IMR-90 (cell line): ENCODE results near the gene OGFR. TPM values are rescaled to one million over a fixed set of nuclear protein-coding genes. Genes with fewer than 3 reads are reported as not detected.

Experiments used
- ATAC-seq: fragments of 200-7000 bp; cut with Tn5 transposase; 2 replicates; pipeline ENCODE4 v1.9.1; 2020; ENCODE audit warnings: low read depth, mild to moderate bottlenecking, moderate library complexity
- BruUV-seq: library from RNA; stranded (reverse); fragments of 400-500 nt; replicated peaks from 2 replicates; lab custom pipeline; 2021; lab: Mats Ljungman, UMichigan
- CTCF ChIA-PET: fragments of 300-600 bp; formaldehyde crosslinking; extraction: SDS; loops from one replicate; lab custom pipeline; 2021; ENCODE audit warnings: antibody characterized with exemption; lab: Yijun Ruan, JAX
- POLR2A ChIA-PET: fragments of 300-600 bp; sonication (Branson Sonifier 250); formaldehyde crosslinking; loops from one replicate; lab custom pipeline; 2022; ENCODE audit warnings: antibody characterized with exemption; ENCODE audit not compliant: unreplicated experiment; lab: Charles Lee
- DNase-seq: peaks from one replicate; pipeline ENCODE4 v3.0.0; 2013
- H2AFZ ChIP-seq: replicated peaks from 2 replicates; pipeline ENCODE3; 2013; ENCODE audit warnings: low read length, mild to moderate bottlenecking; ENCODE audit not compliant: poor library complexity
- H2AK5ac ChIP-seq: 2 replicates; pipeline ENCODE4 v1.6.1; 2013; ENCODE audit warnings: low read depth, low read length, inconsistent platforms
- H2AK9ac ChIP-seq: replicated peaks from 2 replicates; pipeline ENCODE3; 2013; ENCODE audit warnings: mild to moderate bottlenecking, low read depth, low read length, moderate library complexity; ENCODE audit not compliant: poor library complexity
- H2BK120ac ChIP-seq: 2 replicates; pipeline ENCODE4 v1.6.1; 2013; ENCODE audit warnings: low read depth, low read length, inconsistent platforms
- H2BK15ac ChIP-seq: 3 replicates; pipeline ENCODE4 v1.6.1; 2013; ENCODE audit warnings: low read depth, low read length, inconsistent platforms
- H2BK20ac ChIP-seq: 2 replicates; pipeline ENCODE4 v1.6.1; 2013; ENCODE audit warnings: low read depth, mild to moderate bottlenecking, inconsistent platforms, low read length, moderate library complexity
- H2BK5ac ChIP-seq: 2 replicates; pipeline ENCODE4 v1.6.1; 2013; ENCODE audit warnings: mild to moderate bottlenecking, low read depth, low read length, inconsistent platforms; ENCODE audit not compliant: poor library complexity, severe bottlenecking
- H3K14ac ChIP-seq: replicated peaks from 2 replicates; pipeline ENCODE4 v1.6.1; 2013; ENCODE audit warnings: low read depth, low read length, inconsistent platforms
- H3K18ac ChIP-seq: 2 replicates; pipeline ENCODE4 v1.6.1; 2013; ENCODE audit warnings: low read depth, low read length, control low read depth
- H3K23ac ChIP-seq: 2 replicates; pipeline ENCODE4 v1.6.1; 2013; ENCODE audit warnings: low read depth, low read length, inconsistent platforms
- H3K27ac ChIP-seq: 2 replicates; pipeline ENCODE4 v1.5.1; 2013; ENCODE audit warnings: mild to moderate bottlenecking, control low read depth, low read length; ENCODE audit not compliant: insufficient read depth
- H3K27me3 ChIP-seq: 2 replicates; pipeline ENCODE4 v1.6.1; 2013; ENCODE audit warnings: low read length; ENCODE audit not compliant: control insufficient read depth, insufficient read depth
- H3K36me3 ChIP-seq: 2 replicates; pipeline ENCODE4 v1.6.1; 2013; ENCODE audit warnings: low read length, mixed read lengths; ENCODE audit not compliant: control insufficient read depth, insufficient read depth
- H3K4ac ChIP-seq: 2 replicates; pipeline ENCODE4 v1.6.1; 2013; ENCODE audit warnings: low read depth, low read length, inconsistent platforms
- H3K4me1 ChIP-seq: 2 replicates; pipeline ENCODE4 v1.6.1; 2013; ENCODE audit warnings: low read length, mixed read lengths; ENCODE audit not compliant: control insufficient read depth, insufficient read depth
- H3K4me2 ChIP-seq: 2 replicates; pipeline ENCODE4 v1.6.1; 2013; ENCODE audit warnings: low read depth, mild to moderate bottlenecking, control low read depth, low read length, moderate library complexity
- H3K4me3 ChIP-seq: 2 replicates; pipeline ENCODE4 v1.5.1; 2013; ENCODE audit warnings: low read depth, mild to moderate bottlenecking, control low read depth, low read length, moderate library complexity; ENCODE audit not compliant: insufficient read depth
- H3K56ac ChIP-seq: 2 replicates; pipeline ENCODE4 v1.6.1; 2013; ENCODE audit warnings: low read length, inconsistent platforms; ENCODE audit not compliant: insufficient read depth; ENCODE audit errors: extremely low read depth
- H3K79me1 ChIP-seq, 2 experiments: 2 replicates each; pipeline ENCODE4 v1.6.1; 2013; ENCODE audit warnings: low read length in 2 of 2, inconsistent platforms in 1 of 2, low read depth in 1 of 2
- H3K9ac ChIP-seq: 2 replicates; pipeline ENCODE4 v1.6.1; 2013; ENCODE audit warnings: low read depth, low read length, control low read depth
- H3K9me1 ChIP-seq: 2 replicates; pipeline ENCODE4 v1.6.1; 2013; ENCODE audit warnings: low read length, inconsistent platforms; ENCODE audit not compliant: insufficient read depth
- H3K9me3 ChIP-seq: 2 replicates; pipeline ENCODE4 v1.6.1; 2013; ENCODE audit warnings: low read length; ENCODE audit not compliant: control insufficient read depth, insufficient read depth
- H4K20me1 ChIP-seq: 2 replicates; pipeline ENCODE4 v1.6.1; 2013; ENCODE audit warnings: low read length, inconsistent platforms; ENCODE audit not compliant: insufficient read depth
- H4K5ac ChIP-seq: 2 replicates; pipeline ENCODE4 v1.6.1; 2013; ENCODE audit warnings: mild to moderate bottlenecking, low read depth, low read length, control low read depth
- H4K8ac ChIP-seq, 2 experiments: 2 replicates each; pipeline ENCODE4 v1.6.1; 2013; ENCODE audit warnings: low read depth in 2 of 2, low read length in 2 of 2, control low read depth in 1 of 2, inconsistent platforms in 1 of 2
- H4K91ac ChIP-seq: 2 replicates; pipeline ENCODE4 v1.6.1; 2013; ENCODE audit warnings: low read depth, low read length, inconsistent platforms; ENCODE audit not compliant: insufficient read depth
- BHLHE40 ChIP-seq: fragments of 150-350 bp; IDR thresholded peaks from 2 replicates; pipeline ENCODE4 v1.6.1; 2016; ENCODE audit warnings: mild to moderate bottlenecking, low read depth, low read length
- CEBPB ChIP-seq: IDR thresholded peaks from 2 replicates; pipeline ENCODE4 v1.6.1; 2012; ENCODE audit warnings: low read depth, low read length, improper control_type of control experiment
- CHD1 ChIP-seq: IDR thresholded peaks from 2 replicates; pipeline ENCODE4 v1.6.1; 2012; ENCODE audit warnings: low read depth, low read length, improper control_type of control experiment
- MAZ ChIP-seq: IDR thresholded peaks from 2 replicates; pipeline ENCODE4 v1.6.1; 2012; ENCODE audit warnings: low read depth, mild to moderate bottlenecking, low read length, improper control_type of control experiment, moderate library complexity, borderline replicate concordance
- RCOR1 ChIP-seq: IDR thresholded peaks from 2 replicates; pipeline ENCODE4 v1.6.1; 2012; ENCODE audit warnings: mild to moderate bottlenecking, low read length, improper control_type of control experiment; ENCODE audit not compliant: insufficient replicate concordance
- RFX5 ChIP-seq: IDR thresholded peaks from 2 replicates; pipeline ENCODE4 v1.8.0; 2012; ENCODE audit warnings: low read depth, mild to moderate bottlenecking, low read length, moderate library complexity
- SMC3 ChIP-seq: fragments of 150-350 bp; IDR thresholded peaks from 2 replicates; pipeline ENCODE4 v1.6.1; 2016; ENCODE audit warnings: low read depth, mild to moderate bottlenecking, antibody characterized with exemption, low read length, moderate library complexity
- WGBS, 2 experiments: methylation state at CpG; one replicate each; pipeline versions ENCODE4 v1.1.5 to v1.1.7; 2013; ENCODE audit warnings: missing lambda C conversion rate in 2 of 2; ENCODE audit not compliant: insufficient read length in 1 of 2; ENCODE audit errors: extremely low coverage in 2 of 2; 5-methylcytosine and 5-hydroxymethylcytosine counted together
- dilution Hi-C: fragments of 300-500 bp; cut with HindIII; formaldehyde crosslinking; loops from one replicate; pipeline ENCODE4 v1.14.3; 2018; ENCODE audit warnings: low sequenced_read_pairs; ENCODE audit not compliant: unreplicated experiment
- in situ Hi-C: fragments of 300-500 bp; cut with MboI; formaldehyde crosslinking; loops from 3 replicates; pipeline ENCODE4 v1.14.3; 2019; ENCODE audit warnings: low sequenced_read_pairs, inconsistent platforms, mixed read lengths
- intact Hi-C: fragments of 100-400 bp; cut with micrococcal nuclease; formaldehyde crosslinking; loops from 2 replicates; pipeline ENCODE4 v1.10.0; 2022
- polyA plus RNA-seq, 3 experiments: library from polyadenylated mRNA; depleted of rRNA; stranded (reverse); fragments of >200 nt; gene quantifications; 2 replicates each; pipeline ENCODE4 v1.2.3, GENCODE V29; 2012; ENCODE audit warnings: low replicate concordance in 1 of 3
- total RNA-seq: library from RNA; depleted of rRNA; stranded (reverse); fragments of >200 nt; gene quantifications from 2 replicates; pipeline ENCODE4 v1.2.3, GENCODE V29; 2012
- TF ChIP-seq, protein P1 (sequence below): fragments of 150-350 bp; IDR thresholded peaks from 2 replicates; pipeline ENCODE4 v1.6.1; 2017; ENCODE audit warnings: mild to moderate bottlenecking, antibody characterized with exemption, low read length, low read depth

The OGFR gene
- total and polyA plus RNA-seq, 2 of the 4 experiments (the other 2 are of a cell fraction), result 22.4 to 30.1 TPM

DNA sequence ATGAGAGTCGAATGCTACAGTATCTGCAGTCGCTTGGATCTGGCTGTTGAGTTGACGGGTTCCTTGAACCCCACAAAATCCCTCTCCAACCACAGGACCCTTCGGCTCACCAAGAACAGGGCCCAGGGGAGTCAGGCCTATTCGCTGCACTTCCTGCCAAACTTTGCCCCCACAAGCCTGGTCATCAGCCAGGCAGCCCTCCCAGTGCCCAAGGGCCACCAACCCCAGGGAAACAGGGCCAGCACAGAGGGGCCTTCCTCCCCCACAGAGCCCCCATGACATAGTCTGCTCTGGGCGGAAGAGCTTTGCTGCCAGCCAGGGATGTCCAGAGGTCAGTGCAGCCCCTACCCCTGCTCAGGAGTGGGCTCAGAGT lies 42.9 kb upstream of the OGFR start (continued):
- TF ChIP-seq RCOR1 (no peak), SMC3 (no peak), BHLHE40 (no peak)
- TF ChIP-seq, protein P1, sequence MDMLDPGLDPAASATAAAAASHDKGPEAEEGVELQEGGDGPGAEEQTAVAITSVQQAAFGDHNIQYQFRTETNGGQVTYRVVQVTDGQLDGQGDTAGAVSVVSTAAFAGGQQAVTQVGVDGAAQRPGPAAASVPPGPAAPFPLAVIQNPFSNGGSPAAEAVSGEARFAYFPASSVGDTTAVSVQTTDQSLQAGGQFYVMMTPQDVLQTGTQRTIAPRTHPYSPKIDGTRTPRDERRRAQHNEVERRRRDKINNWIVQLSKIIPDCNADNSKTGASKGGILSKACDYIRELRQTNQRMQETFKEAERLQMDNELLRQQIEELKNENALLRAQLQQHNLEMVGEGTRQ, result no peak

DNA sequence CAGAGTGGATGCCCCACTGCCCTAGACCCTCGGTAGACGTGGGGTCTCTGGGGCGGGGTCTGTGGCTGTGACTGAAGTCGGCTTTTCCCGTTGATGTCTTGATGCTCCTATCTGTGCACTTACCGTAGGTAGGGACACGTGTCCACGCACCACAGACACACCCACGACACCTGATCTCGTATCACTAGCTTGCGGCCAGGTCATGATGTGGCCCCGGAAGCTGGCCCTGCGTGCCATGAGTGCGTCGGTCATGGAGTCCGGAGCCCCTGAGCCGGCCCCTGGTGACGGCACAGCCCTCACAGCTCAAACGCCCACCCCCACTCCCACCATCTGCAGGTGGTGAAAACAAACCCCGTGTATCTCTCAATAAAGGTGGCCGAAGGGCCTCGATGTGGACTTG lies 42.3 kb upstream of the OGFR start:
- peaks cover 2% of the 10 kb centered on the region; the same call in 1 of the 2 replicates for H3K9me3 ChIP-seq
- ChIA-PET CTCF (interaction anchor here (0.6 kb wide), 1 partner anchor 1029 kb away, joined by 3 read pairs; no protein-coding TSS in a partner anchor), POLR2A (no interaction called here)
- H3K4me1 ChIP-seq, result peaks cover 2% of the 10 kb centered on the region; the same call in 1 of the 2 replicates
- no peak overlapping the region for H3K56ac ChIP-seq
- WGBS, 2 experiments, result 78% methylated on average over 13 of the region's 22 CpGs; no CpG with 5 or more reads in 1 of the 2 experiments
- ATAC-seq (no peak), DNase-seq (no peak)
- intact Hi-C loops, result no loop called here
- peaks cover 11% of the 10 kb centered on the region; the same call in 1 of the 2 replicates for H3K27me3 ChIP-seq
- H3K27ac ChIP-seq, result no peak overlapping the region
- no peak overlapping the region for H3K4me3 ChIP-seq
- in situ Hi-C loops, result no loop called here
- H2AK5ac ChIP-seq, result no peak overlapping the region
- no peak overlapping the region for H2BK20ac ChIP-seq
- H3K9me1 ChIP-seq, result no peaks in the 10 kb centered on the region
- no peak overlapping the region for H2BK120ac ChIP-seq
- H4K20me1 ChIP-seq, result no peaks in the 10 kb centered on the region
- no peak for TF ChIP-seq CHD1
- TF ChIP-seq, protein P1, result no peak
- TF ChIP-seq RCOR1, result no peak
- TF ChIP-seq MAZ, result no peak
- TF ChIP-seq RFX5, result no peak
- no peak for TF ChIP-seq CEBPB
- no peak overlapping the region for H2BK5ac ChIP-seq
- no peaks in the 10 kb centered on the region for H3K36me3 ChIP-seq
- no peak overlapping the region for H4K91ac ChIP-seq
- H2AFZ ChIP-seq, result no peak overlapping the region
- no peak overlapping the region for H4K8ac ChIP-seq
- H4K5ac ChIP-seq, result no peak overlapping the region
- no peak overlapping the region for H3K23ac ChIP-seq
- H2AK9ac ChIP-seq, result no peak overlapping the region
- dilution Hi-C loops, result no loop called here
- BruUV-seq, result no TSS peak
- no peak overlapping the region for H3K14ac ChIP-seq
- no peak overlapping the region for H3K18ac ChIP-seq
- H3K79me1 ChIP-seq, result no peaks in the 10 kb centered on the region
- no peak overlapping the region for H3K9ac ChIP-seq
- no peak overlapping the region for H3K4ac ChIP-seq
- no peak overlapping the region for H3K4me2 ChIP-seq
- no peak overlapping the region for H2BK15ac ChIP-seq
